Right lobe of liver (tissue), 6 donors: Measurements from ENCODE around the gene CLIP2. TPM values are rescaled to one million over a fixed set of nuclear protein-coding genes. Genes with fewer than 3 reads are reported as not detected.
A peak's percentile ranks its signal among the peaks of the same experiment; 100 is the strongest.
"Not testable (repeated sequence)": the region's sequence is repeated elsewhere in the genome, so short reads cannot be mapped to it uniquely, and the experiment has no call there.

Source experiments
- ATAC-seq, 4 donors: fragments of 200-7000 bp; cut with Tn5 transposase; one replicate each; pipeline ENCODE4 v1.9.1; 2020; ENCODE audit warnings: mild to moderate bottlenecking in 4 of 4, moderate library complexity in 4 of 4
- DNase-seq, 3 donors: peaks; one replicate each; pipeline ENCODE4 v3.0.0-alpha.2; 2020
- H3K27ac ChIP-seq, 3 donors: fragments of 200-600 bp; one replicate each; pipeline ENCODE4 v1.8.0; 2022
- H3K27me3 ChIP-seq, 2 donors: fragments of 200-600 bp; one replicate each; pipeline ENCODE4 v1.8.0; 2022
- H3K36me3 ChIP-seq, 4 donors: fragments of 200-600 bp; sonication (generic) in 1 of 4; one replicate each; pipeline versions ENCODE4 v1.5.1 to v1.8.0; 2017 to 2022; ENCODE audit warnings: control low read depth in 1 of 4
- H3K4me1 ChIP-seq, 4 donors: fragments of 200-600 bp; sonication (generic) in 1 of 4; one replicate each; pipeline versions ENCODE4 v1.5.1 to v1.8.0; 2017 to 2022; ENCODE audit warnings: control low read depth in 1 of 4
- H3K4me3 ChIP-seq, 3 donors: fragments of 200-600 bp; one replicate each; pipeline ENCODE4 v1.8.0; 2022
- H3K9me3 ChIP-seq, 4 donors: fragments of 200-600 bp; sonication (generic) in 1 of 4; one replicate each; pipeline versions ENCODE4 v1.5.1 to v1.8.0; 2017 to 2022; ENCODE audit warnings: control low read depth in 1 of 4
- POLR2A ChIP-seq: fragments of 450-650 bp; IDR thresholded peaks from one replicate; pipeline ENCODE4 v1.6.1; 2017; ENCODE audit warnings: antibody characterized with exemption, mild to moderate bottlenecking
- WGBS: methylation state at CpG from one replicate; pipeline ENCODE4 v1.1.6; 2018; ENCODE audit warnings: low coverage, low lambda C conversion rate; ENCODE audit not compliant: insufficient coverage; ENCODE audit errors: missing lambda C conversion rate; 5-methylcytosine and 5-hydroxymethylcytosine counted together
- intact Hi-C, 2 donors: fragments of 100-400 bp; cut with DNase I; formaldehyde crosslinking; loops; one replicate each; pipeline versions ENCODE4 v1.11.2 to v1.14.1; 2022
- total RNA-seq, 6 experiments: library from RNA; depleted of rRNA in 2 of 6; stranded (reverse); fragments of >200 nt in 2 of 6; fragmentation: NEBNext Ultra II Directional in 3 of 6; extraction: Animal tissue kit (Norgen Biotek cat#: 25700) in 3 of 6; gene quantifications; one replicate each; pipeline versions ENCODE4 v1.1.0 to v1.2.4, GENCODE V29; 2016 to 2023
- TF ChIP-seq, protein P1 (sequence below), 4 donors: fragments of 200-600 bp in 3 of 4; fragments of 450-650 bp in 1 of 4; IDR thresholded peaks; one replicate each; pipeline versions ENCODE4 v1.5.1 to v1.8.0; 2016 to 2022; ENCODE audit warnings: antibody characterized with exemption in 4 of 4, mild to moderate bottlenecking in 2 of 4
- donor health status: DM: no; HTN: yes; CAD: no.
- donor health status: DM: no; HTN: no; CAD: no.
- donor health status: DM: no; HTN: no; CAD: no.
- donor health status: DM: no; HTN: yes; CAD: no.
- donor health status: DM: no; HTN: yes; CAD: no.

CLIP2 gene
- total RNA-seq, 6 experiments from 2014 or later: 2.8 to 6.8 (median 4.2) TPM

DNA sequence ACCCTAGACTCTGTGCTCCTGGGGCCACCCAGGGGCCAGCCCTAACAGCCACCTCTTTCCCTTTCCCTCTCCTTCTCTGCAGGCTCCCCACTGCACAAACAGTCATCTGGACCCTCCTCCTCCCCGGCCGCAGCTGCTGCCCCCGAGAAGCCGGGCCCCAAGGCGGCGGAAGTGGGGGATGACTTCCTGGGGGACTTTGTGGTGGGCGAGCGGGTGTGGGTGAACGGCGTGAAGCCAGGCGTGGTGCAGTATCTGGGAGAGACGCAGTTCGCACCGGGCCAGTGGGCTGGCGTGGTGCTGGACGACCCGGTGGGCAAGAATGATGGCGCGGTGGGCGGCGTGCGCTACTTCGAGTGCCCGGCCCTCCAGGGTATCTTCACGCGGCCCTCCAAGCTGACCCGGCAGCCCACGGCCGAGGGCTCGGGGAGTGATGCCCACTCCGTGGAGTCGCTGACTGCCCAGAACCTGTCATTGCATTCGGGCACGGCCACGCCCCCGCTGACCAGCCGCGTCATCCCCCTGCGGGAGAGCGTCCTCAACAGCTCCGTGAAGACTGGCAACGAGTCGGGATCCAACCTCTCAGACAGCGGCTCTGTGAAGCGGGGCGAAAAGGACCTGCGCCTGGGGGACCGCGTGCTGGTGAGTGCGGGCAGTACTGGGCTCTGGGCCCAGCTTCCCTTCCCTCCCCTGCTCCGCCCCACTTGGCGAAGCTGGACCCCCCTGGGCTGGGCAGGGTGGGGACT, 49.3 kb downstream of the CLIP2 start:
- H3K9me3 ChIP-seq: no peaks in the 10 kb centered on the region
- ATAC-seq (peak in 1 of 4 donors; percentile 28), DNase-seq (no peak)
- no peak overlapping the region for H3K4me3 ChIP-seq
- no peak overlapping the region for H3K27ac ChIP-seq
- 96% methylated on average over 5 of the region's 52 CpGs for WGBS
- intact Hi-C loops: no loop called here
- peaks cover 0 to 2% (median 0%) of the 10 kb centered on the region in 4 donors for H3K36me3 ChIP-seq
- no peaks in the 10 kb centered on the region for H3K27me3 ChIP-seq
- no peaks in the 10 kb centered on the region for H3K4me1 ChIP-seq
- TF ChIP-seq, protein P1, sequence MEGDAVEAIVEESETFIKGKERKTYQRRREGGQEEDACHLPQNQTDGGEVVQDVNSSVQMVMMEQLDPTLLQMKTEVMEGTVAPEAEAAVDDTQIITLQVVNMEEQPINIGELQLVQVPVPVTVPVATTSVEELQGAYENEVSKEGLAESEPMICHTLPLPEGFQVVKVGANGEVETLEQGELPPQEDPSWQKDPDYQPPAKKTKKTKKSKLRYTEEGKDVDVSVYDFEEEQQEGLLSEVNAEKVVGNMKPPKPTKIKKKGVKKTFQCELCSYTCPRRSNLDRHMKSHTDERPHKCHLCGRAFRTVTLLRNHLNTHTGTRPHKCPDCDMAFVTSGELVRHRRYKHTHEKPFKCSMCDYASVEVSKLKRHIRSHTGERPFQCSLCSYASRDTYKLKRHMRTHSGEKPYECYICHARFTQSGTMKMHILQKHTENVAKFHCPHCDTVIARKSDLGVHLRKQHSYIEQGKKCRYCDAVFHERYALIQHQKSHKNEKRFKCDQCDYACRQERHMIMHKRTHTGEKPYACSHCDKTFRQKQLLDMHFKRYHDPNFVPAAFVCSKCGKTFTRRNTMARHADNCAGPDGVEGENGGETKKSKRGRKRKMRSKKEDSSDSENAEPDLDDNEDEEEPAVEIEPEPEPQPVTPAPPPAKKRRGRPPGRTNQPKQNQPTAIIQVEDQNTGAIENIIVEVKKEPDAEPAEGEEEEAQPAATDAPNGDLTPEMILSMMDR (IDR thresholded peaks at IDR 0.05): no peak
- TF ChIP-seq POLR2A: no peak

- H3K27me3 ChIP-seq, H3K9me3 ChIP-seq, H3K4me1 ChIP-seq, H3K27ac ChIP-seq, H3K36me3 ChIP-seq, H3K4me3 ChIP-seq, ATAC-seq, intact Hi-C loops, DNase-seq: not testable (repeated sequence)
- 75% methylated on average over 2 of the region's 2 CpGs for WGBS
Observed at GRCh38 chr7:74339648-74340047, 50.4 kb downstream of the CLIP2 start.

GRCh38 chr7:74343281-74344131, 54.3 kb downstream of the CLIP2 start:
- TF ChIP-seq POLR2A: no peak
- TF ChIP-seq, protein P1 (IDR thresholded peaks at IDR 0.05): no peak
- ATAC-seq (peak in 1 of 4 donors; percentile 47), DNase-seq (no peak)
- H3K36me3 ChIP-seq: peaks cover 0 to 2% (median 0%) of the 10 kb centered on the region in 4 donors
- H3K27me3 ChIP-seq: no peaks in the 10 kb centered on the region
- intact Hi-C loops: no loop called here
- no peak overlapping the region for H3K4me3 ChIP-seq
- H3K9me3 ChIP-seq: no peaks in the 10 kb centered on the region
- WGBS: 72% methylated on average over 12 of the region's 14 CpGs
- H3K4me1 ChIP-seq: no peaks in the 10 kb centered on the region
- no peak overlapping the region for H3K27ac ChIP-seq

DNA sequence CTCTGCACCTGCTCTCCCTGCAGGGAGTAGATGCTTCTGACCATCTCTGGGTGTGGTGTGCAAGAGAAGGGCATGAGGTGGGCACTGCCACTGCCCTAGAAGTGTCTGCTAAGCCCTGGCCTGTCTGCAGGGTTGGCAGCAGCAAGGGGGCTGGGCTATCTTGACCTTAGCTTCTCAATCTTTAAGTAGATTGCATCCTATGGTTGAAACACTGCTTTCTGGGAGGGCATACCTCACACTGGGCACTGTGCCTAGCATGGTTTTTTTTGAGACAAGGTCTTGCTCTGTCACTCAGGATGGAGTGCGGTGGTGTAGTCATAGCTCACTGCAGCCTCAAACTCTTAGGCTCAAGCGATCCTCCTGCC, 54.9 kb downstream of the CLIP2 start:
- no peaks in the 10 kb centered on the region for H3K27me3 ChIP-seq
- no peak overlapping the region for H3K27ac ChIP-seq
- ATAC-seq (no peak), DNase-seq (no peak)
- WGBS: 87% methylated on average over 2 of the region's 2 CpGs
- H3K4me3 ChIP-seq: no peak overlapping the region
- H3K36me3 ChIP-seq: peaks cover 0 to 2% (median 0%) of the 10 kb centered on the region in 4 donors
- H3K9me3 ChIP-seq: no peaks in the 10 kb centered on the region
- no peaks in the 10 kb centered on the region for H3K4me1 ChIP-seq
- TF ChIP-seq POLR2A: no peak
- TF ChIP-seq, protein P1 (IDR thresholded peaks at IDR 0.05): no peak
- intact Hi-C loops: no loop called here

DNA sequence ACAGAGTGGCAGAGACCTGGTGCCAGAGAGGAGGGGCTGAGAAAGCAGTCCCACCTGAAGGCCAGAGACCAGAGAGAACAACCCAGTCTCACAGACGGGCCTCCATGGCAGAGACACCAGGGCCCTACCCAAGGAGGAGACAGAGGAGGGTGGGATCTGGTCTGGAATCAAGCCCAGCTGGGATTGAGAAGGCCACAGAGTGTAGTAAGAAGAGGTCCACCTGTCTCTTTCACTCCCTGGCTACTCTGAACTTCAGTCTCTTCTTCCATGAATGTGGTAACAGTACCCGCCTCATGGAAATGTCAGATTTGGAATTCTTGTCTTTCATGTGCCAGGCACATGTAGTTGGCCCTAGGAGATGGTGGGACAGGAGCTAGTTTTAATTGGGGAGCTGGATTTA, 55.6 kb downstream of the CLIP2 start:
- intact Hi-C loops: no loop called here
- H3K4me1 ChIP-seq: no peaks in the 10 kb centered on the region
- 100% methylated on average over 1 of the region's 2 CpGs for WGBS
- no peaks in the 10 kb centered on the region for H3K27me3 ChIP-seq
- H3K9me3 ChIP-seq: no peaks in the 10 kb centered on the region
- H3K27ac ChIP-seq: no peak overlapping the region
- no peak overlapping the region for H3K4me3 ChIP-seq
- ATAC-seq (no peak), DNase-seq (no peak)
- peaks cover 0 to 2% (median 0%) of the 10 kb centered on the region in 4 donors for H3K36me3 ChIP-seq
- TF ChIP-seq, protein P1 (IDR thresholded peaks at IDR 0.05): no peak
- no peak for TF ChIP-seq POLR2A
